Mammary epithelial cell (primary cell): Measurements from ENCODE around the gene RETREG3.

Experiments used
- EZH2 ChIP-seq: IDR thresholded peaks from 2 replicates; pipeline ENCODE4 v1.6.1; 2012; ENCODE audit warnings: low read length, inconsistent platforms, borderline replicate concordance
- TF ChIP-seq, protein P1 (sequence below), 2 donors: IDR thresholded peaks in 1 of 2; conservative IDR thresholded peaks in 1 of 2; 2 replicates each; pipeline ENCODE4 v1.5.1; 2011 to 2012; ENCODE audit warnings: inconsistent platforms in 2 of 2, low read length in 2 of 2, mild to moderate bottlenecking in 2 of 2, control low read depth in 1 of 2, low read depth in 1 of 2; ENCODE audit not compliant: insufficient read depth in 1 of 2; ENCODE audit errors: extremely low read depth in 1 of 2

DNA sequence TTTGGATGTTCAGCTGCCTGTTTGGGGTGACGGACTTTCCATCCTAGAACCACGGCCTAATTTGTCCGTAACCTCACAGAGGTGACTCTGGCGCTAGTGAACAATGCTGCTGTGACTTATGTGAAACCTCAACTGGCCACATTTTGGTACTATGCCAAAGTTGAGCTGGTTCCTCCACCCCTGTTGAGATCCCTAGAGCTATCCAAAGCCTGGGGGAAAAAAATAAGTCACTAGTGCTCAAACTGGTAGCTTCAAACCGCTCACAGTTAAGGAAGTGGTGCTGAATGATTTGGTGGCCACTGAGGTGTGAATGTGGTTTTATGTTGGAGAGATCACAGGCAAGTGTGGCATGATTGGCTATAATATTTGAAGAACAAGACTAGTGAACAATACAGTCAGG lies 38.6 kb upstream of the RETREG3 start:
- TF ChIP-seq, protein P1, sequence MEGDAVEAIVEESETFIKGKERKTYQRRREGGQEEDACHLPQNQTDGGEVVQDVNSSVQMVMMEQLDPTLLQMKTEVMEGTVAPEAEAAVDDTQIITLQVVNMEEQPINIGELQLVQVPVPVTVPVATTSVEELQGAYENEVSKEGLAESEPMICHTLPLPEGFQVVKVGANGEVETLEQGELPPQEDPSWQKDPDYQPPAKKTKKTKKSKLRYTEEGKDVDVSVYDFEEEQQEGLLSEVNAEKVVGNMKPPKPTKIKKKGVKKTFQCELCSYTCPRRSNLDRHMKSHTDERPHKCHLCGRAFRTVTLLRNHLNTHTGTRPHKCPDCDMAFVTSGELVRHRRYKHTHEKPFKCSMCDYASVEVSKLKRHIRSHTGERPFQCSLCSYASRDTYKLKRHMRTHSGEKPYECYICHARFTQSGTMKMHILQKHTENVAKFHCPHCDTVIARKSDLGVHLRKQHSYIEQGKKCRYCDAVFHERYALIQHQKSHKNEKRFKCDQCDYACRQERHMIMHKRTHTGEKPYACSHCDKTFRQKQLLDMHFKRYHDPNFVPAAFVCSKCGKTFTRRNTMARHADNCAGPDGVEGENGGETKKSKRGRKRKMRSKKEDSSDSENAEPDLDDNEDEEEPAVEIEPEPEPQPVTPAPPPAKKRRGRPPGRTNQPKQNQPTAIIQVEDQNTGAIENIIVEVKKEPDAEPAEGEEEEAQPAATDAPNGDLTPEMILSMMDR (conservative IDR thresholded peaks at IDR 0.05 in 1 of 2, IDR thresholded peaks at IDR 0.05 in 1 of 2; ENCODE audit: extremely low read depth in 1 of 2, insufficient read depth in 1 of 2, low read depth in 1 of 2, low read length in 2 of 2): no peak
- TF ChIP-seq EZH2: no peak
